SHP77 (cell line): ENCODE results near the gene RCOR1.
"Not testable (repeated sequence)": the region's sequence is repeated elsewhere in the genome, so short reads cannot be mapped to it uniquely, and the experiment has no call there.

Experiments used
- DNase-seq, 2 experiments: peaks; one replicate each; lab custom pipeline; 2025; lab: John Stamatoyannopoulos, UW

RCOR1 gene

DNA sequence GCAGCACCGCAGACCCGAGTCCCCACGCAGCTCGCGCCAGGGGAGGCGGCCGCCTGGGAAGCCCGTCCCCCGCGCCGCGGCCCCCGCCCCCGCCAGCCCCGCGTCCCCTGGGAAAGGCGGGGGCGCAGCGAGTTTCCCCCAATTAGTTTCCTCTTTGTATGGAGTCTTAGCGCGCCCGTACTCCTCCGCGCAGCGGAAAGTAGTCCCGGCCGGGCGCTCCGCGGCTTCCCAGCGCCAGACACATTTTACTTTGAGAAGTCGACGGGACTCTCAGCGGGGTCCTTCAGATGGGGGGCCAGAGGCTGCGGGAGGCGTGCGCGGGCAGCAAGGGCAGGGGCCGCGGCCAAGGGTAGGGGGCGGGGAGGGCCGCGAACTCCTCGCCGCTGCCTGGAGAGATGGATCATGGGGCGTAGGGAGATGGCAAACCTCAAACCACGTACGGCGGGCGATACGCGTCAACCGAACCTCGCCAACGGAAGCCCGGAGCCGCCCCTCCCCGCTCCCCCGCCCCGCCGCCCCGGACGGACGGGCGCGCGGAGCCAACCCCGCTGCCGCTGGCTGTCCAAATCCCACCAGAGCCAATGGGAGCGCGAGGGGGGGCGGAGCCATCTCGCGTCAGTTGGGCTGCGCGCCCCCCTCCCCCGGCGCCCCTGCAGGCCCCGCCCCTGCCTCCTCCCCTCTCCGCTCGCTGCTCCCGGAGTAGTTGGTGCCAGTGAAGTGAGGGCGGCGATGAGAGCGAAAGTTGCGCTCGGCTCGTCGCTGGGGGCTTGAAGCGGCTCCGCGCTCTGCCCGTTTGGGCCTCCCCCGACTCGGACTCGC lies at the start of gene RCOR1:
Gene RCOR1, plus strand, starts transcription at position 706 of the 819 bp plus-strand sequence. CDS start 238 bp downstream, outside the sequence.
- peak; percentile 92 to 95 for DNase-seq

DNA sequence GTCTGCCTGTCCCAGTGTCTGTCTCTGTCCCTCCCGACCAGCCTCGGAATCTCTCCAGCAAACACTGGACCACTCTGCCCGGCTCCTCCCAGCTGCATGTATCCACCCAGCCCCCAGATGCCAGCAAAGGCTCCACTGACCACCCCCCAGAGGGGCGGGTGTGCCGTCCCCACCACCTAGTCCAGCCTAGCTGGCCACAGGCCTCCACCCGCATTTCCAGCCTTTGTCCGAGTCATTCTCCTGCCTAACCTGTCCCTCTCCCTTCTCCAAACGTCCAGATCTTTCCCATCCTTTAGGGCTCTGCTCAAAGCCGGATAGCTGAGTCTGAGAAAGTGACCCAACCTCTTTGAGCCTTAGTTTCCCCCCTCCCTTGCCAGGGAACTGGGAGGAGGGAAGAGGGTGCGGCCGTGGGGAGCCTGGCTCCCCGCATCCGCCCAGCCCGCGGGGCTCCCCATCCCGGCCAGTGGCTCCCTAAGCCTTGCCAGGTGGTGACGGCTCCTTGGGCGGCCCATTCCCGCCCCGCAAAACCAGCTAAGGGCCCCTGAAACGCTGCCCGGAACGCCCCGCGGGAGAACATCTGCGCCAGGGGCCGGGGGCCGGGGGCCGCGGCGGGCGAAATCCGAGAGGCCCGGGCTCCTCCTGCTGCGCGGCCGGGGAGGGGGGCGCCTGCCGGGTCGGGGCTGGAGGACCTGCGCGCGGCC lies 48.3 kb upstream of the RCOR1 start:
- DNase-seq: no peak

DNA sequence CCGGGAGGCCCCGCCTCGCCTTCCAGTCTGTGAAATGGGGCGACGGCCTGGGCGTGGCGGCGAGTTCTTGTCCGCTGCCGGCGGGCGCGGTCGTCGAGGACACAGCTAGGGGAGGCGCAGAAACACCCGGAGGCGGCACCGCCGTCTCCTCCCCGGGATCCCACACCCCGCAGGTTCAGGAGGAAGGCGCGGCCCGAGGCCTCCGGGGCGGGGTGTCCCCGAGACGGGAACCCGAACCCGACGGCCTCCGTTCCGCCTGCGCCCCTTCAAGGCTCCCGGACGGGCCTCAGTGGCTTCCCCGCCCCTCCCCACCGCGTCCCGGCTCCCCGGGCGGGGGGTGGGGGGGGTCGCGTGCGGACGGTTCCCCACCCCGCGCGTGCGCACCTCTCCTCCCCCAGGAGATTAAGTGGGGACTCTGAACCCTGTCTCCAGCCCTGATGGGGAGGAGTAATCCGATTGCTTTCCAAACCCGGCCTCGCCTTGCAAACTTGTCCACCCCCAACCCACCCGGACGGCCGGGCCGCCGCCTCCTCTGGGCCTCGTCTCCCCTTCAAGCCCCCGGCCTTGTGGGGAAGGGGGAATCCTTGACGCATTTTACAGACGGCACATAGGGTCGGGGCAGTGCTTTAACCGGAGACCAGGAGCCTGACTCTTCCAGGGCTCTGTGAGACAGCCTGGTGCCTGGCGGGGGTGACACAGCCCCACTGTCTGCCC lies 47.5 kb upstream of the RCOR1 start:
- DNase-seq: no peak

DNA sequence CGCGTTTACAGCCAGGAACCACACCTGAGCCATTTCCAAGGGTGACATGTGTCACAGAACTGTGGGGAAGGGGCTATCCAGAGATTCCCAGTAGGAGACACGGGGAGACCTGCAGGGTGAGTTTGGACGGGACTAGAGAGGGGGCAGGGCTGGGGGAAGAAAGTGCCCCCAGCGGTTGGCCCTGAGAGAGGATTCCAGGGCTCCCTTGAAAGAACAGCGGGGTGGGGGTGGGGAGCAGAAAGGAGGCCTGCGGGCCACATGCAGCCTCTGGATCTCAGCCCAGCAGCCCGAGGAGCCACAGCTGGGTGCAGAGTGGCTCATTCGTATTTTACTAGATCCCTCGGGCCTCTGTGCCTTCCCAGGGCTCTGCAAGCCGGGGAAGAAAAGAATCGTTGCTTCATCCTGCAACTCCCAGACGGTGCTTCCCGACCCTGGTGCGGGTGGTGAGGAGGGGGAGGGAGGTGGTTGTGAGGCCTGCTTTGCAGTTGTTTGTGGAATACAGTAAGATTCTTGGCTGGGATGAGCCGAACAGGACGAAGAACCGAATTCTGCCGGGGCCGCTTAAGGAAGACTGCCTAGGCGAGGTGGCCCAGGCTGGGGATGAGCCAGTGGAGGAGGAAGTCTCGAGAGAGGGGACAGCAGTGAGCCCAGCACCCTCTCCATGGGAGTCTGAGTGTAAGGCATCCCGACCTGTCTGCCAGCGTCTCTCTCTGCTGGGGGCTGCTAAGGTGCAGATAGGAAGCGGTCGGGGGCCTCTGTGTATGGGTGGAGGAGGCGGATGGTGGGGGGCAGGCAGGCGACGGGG lies 46.8 kb upstream of the RCOR1 start:
- DNase-seq: no peak

DNA sequence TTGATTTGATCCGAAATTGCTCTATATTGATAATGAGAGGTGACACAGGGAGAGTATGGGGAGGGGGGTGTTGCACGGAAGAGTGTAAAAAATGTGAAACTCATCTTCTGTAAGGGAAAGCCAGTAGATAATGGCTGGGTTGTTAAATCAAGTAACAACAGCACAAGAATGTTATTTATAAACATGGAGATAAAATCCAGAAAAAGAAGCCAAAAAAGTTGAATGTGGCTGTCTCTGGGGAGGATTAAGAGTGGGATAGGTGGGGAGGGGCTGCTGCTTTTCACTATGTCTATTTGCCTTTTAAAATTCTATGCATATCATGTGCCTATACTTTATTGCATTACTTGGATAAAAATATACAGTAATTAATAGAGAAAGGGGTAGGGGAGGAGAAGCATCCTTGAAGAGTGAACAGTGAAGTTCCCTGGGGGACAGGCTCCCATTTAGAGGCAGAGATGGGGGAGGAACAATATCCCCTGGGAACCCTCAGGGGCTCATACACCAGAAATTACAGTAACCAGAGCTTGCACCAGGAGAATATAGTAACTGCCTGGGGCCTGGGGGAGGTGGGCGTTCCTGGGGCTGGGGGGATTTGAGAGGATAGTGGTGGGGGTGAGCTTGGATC lies 43.7 kb upstream of the RCOR1 start:
- no peak for DNase-seq

DNA sequence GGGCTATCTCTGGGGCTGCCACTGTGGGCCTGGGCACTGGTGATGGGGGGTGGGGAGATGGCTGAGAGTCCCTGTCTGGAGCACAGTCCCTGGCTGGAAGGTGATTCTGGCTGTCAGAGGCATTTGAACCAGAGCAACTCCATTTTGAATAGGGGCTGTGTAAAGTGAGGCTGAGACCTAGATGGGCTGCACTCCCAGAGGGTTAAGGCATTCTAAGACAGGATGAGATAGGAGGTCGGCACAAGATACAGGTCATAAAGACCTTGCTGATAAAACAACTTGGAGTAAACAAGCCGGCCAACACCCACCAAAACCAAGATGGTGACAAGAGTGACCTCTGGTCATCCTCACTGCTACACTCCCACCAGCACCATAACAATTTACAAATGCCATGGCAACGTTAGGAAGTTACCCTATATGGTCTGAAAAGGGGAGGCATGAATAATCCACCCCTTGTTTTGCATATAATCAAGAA lies 41.5 kb upstream of the RCOR1 start:
- not testable (repeated sequence) for DNase-seq

DNA sequence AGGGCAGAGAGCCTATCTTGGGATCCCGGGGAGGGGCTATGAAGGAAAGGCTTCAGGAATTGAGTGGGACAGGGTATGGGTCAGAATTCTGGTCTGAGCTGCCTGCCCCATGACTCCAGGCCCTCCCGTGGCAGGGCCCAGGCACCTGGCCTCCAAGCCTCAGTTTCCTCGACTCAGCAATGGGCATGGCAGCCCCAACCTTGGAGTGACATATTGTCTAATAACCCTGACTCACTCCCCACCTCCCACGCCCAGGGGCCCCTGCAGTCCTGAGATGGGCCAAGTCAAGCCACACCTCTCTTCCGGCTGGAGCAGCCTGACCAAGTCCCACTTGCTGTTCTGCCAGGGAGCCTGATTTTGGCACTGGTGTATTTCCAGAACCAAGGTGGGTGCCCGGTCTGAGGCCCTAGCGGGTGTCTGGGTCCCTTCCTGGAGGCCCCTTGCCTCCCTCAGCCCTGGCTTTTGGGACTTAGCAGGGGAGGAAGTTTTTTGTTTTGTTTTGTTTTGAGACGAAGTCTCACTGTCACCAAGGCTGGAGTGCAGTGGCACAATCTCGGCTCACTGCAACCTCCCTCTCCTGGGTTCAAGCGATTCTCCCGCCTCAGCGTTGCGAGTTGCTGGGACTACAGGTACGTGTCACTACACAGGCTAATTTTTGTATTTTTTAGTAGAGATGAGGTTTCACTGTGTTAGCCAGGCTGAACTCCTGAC lies 40.3 kb upstream of the RCOR1 start:
- DNase-seq: no peak

DNA sequence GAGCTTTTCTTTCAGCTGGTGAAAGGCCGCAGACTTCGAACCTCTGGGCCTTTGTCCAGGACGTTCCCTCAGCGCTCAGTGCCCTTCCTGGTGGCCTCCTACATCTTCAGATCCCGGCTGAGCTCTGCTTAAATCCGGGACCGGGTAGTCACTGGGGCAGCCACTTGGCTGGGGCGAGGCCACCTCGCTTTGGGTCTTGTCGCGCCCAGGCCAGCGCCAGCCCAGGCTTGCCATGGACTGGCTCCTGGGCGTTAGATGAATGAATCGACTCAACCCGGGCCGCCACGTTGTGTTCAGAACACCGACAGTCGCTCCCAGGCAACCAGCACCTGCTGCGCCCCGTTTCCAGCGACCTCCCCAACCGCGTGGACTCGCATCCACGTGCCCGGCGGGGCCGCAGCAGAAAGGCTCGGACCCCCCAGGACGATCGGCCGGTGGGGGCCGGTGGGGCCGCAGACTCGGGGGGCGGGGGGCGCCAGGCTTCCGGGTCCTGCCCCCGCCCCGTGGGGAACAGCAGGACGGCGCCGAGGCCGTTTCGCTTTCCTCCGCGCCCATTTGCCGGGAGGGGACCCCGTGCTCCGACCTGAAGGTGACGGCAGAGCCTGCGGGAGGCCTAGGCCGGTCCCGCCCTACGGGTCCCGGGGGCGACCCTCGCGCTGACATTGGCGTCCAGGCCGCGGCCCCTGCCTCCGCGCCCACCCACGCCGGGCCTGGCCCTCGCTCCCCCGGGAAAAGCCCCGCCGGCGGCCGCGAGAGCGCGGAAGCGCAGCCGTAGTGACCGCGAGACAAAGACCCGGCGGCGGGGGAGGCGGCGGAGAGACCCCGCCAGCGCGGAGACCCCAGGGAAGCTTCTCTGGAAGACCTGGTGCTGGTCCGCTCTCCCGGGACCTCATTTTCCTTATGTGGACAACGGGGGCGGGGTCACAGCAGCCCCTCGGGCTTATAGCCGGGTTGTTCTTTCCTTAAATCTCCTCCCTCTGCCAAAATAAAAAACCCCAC lies 37.3 kb upstream of the RCOR1 start:
- no peak for DNase-seq

DNA sequence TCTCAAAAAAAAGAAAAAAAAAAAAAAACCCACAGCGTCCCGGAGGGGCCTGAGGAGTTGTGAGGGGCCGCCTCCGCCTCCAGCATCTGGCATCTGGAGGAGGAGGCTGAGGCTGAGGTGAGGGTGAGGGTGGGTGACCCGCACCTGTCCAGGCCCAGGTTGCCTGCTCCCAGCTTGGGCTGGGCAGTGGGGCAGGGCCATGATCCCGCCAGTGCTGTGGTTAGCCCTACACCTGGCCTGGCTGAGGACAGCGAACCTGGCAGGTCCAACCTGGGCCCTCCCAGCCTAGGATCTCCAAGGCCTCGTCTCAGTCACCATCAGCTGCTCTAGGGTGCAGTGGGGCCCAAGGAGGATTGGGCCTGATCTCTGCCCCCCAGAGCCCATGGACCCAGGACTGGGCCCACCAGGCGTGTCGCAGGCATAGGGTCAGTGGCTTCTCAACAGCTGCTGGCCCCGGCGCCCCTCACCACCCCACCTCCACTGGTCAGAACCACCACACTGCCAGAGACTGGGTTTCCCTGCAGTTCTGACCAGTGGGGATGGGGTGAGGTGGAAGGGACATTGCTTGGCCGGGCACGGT lies 36.3 kb upstream of the RCOR1 start:
- DNase-seq: no peak

DNA sequence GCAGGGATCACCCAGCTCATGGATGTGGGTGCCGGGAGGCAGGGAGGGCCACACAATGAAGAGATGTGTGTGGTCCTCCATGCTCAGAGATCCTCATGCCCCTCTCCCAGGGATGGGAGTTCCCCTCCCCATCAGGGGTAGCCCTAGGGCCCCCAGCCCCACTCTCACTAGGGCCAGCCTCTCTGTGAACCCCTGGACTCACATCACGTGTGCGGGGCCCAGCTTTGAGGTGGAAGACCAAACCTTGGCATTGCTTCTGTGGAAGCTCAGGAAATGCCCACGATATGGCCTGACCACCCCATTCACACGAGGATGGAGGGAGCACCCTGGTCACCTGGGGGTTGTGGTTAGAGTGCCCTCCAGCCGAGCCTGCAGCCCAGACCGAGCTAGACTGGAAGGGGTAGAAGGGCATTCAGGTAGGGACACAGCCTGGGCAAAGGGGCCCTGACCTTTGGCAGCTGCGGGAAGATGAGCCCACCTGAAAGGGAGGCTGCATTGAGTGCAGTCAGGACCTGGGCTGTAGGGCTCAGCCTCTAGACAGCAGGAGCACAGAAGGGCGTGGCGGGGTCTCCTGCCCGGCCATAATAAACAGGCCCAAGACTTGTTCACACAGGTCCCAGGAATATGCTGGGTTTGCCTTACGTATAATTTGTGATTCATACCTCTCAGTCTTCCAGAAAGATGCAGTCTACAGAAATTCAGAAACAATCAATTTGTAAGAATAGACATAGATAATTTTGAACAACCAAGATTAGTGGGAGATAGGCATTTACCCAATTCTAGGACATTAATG lies 34.8 kb upstream of the RCOR1 start:
- DNase-seq: no peak

DNA sequence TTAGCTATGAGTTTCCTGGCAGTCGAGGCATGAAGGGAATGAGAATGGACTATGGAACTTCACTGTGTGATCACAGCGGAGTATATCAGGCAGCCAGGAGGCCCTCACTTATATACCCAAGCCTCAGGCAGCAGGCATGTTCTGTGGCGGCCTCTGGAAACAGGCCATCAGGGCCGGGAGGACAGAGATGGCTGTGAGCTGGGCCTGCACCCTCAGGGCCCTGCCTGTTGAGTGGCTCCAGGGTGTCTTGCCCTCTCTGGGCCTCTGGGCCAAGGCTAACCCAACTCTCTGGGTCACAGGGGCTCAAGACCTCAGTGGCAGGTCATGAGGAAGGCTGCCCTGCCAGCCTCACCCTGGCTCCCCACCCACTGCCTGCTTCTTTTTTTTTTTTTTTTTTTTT lies 33.9 kb upstream of the RCOR1 start:
- DNase-seq: no peak

DNA sequence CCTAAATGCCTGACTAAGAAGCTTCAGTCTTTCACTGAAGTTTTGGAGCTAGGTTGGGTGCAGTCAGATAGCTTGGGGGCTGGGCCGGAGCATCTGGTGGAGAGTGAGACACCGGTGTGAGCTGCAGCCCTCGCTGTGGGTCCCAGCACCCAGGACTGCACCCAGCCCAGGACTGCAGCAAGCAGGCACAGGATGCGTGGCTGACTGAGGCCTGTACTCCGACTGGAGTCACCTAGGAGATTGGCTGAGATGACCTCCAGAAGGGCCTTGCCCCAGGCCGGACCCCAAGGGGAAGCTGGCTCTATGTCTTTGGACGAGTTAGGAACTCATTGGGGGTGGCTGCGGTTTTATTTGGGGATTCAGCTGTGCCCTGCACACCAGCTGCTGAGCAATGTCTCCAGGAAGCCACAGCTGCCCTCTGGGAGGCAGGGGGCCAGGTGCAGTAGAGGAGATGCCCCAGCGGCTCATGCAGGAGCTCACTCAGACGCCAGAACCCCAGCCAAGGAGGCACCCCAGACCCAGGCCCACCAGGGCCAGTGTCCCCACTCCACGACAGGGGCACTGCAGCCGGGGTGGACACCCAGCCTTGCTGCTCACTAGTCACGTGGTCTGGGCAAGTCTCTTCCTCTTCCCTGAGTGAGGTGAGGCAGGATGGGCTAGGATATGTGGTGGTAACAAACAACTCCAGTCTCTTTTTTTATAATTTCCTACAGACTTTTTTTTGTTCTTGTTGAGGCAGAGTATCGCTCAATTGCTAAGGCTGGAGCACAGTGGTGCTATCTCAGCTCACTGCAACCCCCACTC lies 31.8 kb upstream of the RCOR1 start:
- DNase-seq: no peak

DNA sequence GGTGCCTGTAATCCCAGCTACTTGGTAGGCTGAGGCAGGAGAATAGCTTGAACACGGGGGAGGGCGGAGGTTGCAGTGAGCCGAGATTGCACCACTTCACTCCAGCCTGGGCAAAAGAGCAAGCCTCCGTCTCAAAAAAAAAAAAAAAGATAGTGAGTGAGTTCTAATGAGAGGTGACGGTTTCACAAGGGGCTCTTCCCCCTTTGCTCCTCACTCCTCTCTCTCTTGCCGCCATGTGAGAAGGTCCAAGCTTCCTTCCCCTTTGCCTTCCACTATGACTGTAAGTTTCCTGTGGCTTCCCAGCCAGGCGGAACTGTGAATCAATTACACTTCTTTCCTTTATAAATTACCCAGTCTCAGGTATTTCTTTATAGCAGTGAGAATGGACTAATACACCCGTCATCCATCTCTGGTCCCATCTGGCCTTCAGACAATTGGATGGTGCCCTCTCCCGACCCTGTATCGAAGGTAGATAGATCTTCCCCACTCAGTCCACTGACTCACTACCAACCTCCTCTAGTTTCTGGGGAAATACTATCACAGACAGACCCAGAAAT lies 27.0 kb upstream of the RCOR1 start:
- no peak for DNase-seq

DNA sequence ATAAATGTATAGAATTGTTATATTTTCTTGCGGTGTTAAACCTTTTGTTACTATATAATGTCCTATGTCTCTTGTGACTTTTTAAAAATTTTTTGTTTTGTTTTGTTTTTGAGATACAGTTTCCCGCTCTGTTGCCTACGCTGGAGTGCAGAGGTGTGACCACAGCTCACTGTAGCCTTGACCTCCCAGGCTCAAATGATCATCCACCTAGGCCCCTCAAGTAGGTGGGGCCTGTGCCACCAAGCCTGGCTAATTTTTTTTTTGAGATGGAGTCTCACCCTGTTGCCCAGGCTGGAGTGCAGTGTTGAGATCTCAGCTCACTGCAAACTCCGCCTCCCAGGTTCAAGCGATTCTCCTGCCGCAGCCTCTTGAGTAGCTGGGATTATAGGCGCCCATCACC lies 26.5 kb upstream of the RCOR1 start:
- no peak for DNase-seq

DNA sequence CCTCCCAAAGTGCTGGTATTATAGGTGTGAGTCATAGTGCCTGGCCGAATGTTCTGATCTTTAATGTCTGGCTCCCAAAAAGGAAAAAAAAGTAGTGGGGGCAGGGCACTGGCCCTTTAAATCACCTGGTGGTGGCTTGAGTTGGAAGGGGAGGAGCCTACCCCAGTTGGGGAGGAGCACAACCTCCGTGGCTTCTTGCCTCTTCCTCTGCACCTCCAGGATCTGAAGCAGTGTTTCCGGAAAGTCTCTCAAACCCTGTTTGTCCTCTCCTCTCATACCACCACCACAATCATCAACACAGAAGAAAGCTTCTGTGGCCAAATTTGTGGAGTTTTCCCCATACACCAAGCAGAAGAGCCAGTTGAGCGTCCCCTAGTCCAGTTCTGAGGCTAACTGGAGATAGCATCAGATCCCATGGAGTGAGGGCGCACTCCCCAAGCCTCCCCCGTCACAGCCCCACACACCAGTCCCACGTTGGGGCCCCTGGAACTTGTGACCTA lies 24.3 kb upstream of the RCOR1 start:
- DNase-seq: no peak

DNA sequence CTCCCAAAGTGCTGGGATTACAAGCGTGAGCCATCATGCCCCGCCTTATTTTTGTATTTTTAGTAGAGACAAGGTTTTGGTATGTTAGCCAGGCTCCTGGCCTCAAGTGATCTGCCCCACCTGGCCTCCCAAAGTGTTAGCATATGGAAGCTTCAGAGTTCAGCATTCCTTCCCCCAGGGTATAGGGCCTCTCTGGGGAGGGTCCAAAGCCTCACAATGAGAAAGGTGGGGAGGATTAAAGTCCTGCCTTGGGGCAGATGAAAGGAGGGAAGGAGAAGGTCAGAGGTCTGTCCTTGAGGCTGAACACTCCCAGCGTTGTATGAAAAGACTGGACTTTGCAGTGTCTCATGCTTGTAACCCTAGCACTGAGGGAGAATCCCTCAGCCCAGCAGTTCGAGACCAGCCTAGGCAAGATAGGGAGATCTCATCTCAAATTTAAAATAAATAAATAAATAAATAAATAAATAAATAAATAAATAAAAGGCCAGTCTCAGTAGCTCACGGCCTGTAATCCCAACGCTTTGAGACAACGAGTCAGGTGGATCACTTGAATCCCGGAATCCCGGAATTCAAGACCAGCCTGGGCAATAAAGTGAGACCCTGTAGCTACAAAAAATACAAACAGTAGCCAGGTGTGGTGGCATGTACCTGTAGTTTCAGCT lies 22.0 kb upstream of the RCOR1 start:
- DNase-seq: no peak
